AG10803 (cell line): ENCODE measurements around the gene RPUSD4.

Experiments
- DNase-seq: peaks from one replicate; pipeline ENCODE4 v3.0.0; 2010; ENCODE audit warnings: low read depth
- H3K4me3 ChIP-seq: 2 replicates; pipeline ENCODE4 v1.5.1; 2011; ENCODE audit warnings: mild to moderate bottlenecking, low read length, control low read depth
- TF ChIP-seq, protein P1 (sequence below): conservative IDR thresholded peaks from 2 replicates; pipeline ENCODE4 v1.5.1; 2011; ENCODE audit warnings: mild to moderate bottlenecking, low read length, control low read depth, inconsistent platforms

The RPUSD4 gene

GRCh38 chr11:126195119-126195518, 16.3 kb downstream of the RPUSD4 start:
- TF ChIP-seq, protein P1, sequence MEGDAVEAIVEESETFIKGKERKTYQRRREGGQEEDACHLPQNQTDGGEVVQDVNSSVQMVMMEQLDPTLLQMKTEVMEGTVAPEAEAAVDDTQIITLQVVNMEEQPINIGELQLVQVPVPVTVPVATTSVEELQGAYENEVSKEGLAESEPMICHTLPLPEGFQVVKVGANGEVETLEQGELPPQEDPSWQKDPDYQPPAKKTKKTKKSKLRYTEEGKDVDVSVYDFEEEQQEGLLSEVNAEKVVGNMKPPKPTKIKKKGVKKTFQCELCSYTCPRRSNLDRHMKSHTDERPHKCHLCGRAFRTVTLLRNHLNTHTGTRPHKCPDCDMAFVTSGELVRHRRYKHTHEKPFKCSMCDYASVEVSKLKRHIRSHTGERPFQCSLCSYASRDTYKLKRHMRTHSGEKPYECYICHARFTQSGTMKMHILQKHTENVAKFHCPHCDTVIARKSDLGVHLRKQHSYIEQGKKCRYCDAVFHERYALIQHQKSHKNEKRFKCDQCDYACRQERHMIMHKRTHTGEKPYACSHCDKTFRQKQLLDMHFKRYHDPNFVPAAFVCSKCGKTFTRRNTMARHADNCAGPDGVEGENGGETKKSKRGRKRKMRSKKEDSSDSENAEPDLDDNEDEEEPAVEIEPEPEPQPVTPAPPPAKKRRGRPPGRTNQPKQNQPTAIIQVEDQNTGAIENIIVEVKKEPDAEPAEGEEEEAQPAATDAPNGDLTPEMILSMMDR, result no peak
- no peak for DNase-seq

DNA sequence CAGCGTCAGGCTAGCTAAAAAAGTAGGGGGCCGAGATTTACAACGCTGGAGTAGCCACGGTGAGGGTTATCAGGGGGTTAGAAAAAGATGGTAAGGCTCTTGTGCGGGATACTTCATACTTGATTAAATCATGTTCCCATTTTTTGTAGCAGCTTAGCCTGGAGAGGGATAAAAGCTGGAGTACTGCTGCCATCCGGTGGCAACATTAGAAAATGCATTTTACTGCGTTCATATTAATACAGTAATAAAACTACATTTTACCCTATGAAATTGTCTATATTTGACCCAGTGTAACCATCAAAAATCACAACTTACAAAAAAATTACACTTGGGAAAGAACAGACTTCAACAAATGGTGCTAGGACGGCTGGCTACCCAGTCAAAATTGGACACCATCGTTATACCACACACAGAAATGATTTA, 17.3 kb downstream of the RPUSD4 start:
- peak; percentile 40 for DNase-seq
- TF ChIP-seq, protein P1, result peak; percentile 66
- no peak overlapping the region for H3K4me3 ChIP-seq

More at GRCh38 chr11:126195119-126195518, 16.3 kb downstream of the RPUSD4 start:
- H3K4me3 ChIP-seq, result no peak overlapping the region

- TF ChIP-seq, protein P1, result no peak
- no peak overlapping the region for H3K4me3 ChIP-seq
Measured at GRCh38 chr11:126193038-126193478, 18.4 kb downstream of the RPUSD4 start.

DNA sequence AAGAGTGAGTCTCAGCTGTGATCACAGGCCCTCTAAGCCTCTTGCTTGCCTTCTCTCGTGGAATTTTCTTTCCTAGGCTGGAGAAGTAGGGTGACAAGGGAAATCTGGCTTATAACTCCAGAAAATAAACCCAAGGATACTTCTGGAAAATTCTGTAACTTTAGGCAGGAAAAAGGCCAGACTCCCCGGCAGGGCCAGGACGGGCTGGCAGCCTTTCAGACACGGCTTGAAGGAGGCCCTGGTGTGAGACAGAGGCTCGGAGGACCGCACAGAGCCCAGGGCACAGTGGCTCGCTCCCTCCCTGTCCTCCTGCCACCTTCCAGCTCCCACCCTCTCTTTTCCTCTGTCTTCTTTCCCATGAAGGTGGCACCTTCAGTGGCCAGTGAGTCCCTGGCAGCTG, 19.1 kb downstream of the RPUSD4 start:
- no peak overlapping the region for H3K4me3 ChIP-seq
- no peak for DNase-seq
- TF ChIP-seq, protein P1, result no peak

More at GRCh38 chr11:126193038-126193478, 18.4 kb downstream of the RPUSD4 start:
- no peak for DNase-seq

GRCh38 chr11:126191379-126192073, 19.9 kb downstream of the RPUSD4 start:
- TF ChIP-seq, protein P1, result no peak
- H3K4me3 ChIP-seq, result no peak overlapping the region
- DNase-seq, result no peak

DNA sequence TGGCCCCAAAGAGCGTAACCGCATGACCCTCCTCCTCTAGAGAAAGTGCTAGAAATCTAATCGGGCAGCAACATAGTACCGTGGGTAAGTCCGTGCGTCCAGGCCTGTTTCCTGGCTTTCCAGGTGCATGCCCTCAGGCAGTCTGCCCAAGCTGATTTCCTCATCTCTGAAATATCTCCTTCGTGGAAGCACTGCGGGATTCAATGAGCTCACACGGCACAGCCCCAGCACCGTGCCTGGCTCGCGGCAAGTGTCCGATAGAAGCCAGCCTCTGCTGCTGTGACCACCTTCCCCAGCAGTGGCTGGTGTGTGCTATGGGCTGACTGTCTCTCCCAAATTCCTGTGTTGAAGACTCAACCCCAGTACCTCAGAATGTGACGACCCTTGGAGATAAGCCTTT, 20.7 kb downstream of the RPUSD4 start:
- H3K4me3 ChIP-seq, result no peak overlapping the region
- TF ChIP-seq, protein P1, result no peak
- no peak for DNase-seq
